GM23248 (cell line): Measurements from ENCODE around the gene SLC35C1.

ENCODE experiments used
- EZH2 ChIP-seq: fragments of 200-600 bp; sonication (generic); IDR thresholded peaks from 2 replicates; pipeline ENCODE4 v1.6.1; 2018; ENCODE audit warnings: antibody characterized with exemption, mild to moderate bottlenecking; ENCODE audit not compliant: insufficient read depth, poor library complexity, severe bottlenecking
- EZH2phosphoT487 ChIP-seq: fragments of 200-600 bp; sonication (generic); IDR thresholded peaks from 2 replicates; pipeline ENCODE4 v1.6.1; 2018; ENCODE audit warnings: antibody characterized with exemption, moderate library complexity, mild to moderate bottlenecking, low read depth; ENCODE audit not compliant: insufficient read depth

DNA sequence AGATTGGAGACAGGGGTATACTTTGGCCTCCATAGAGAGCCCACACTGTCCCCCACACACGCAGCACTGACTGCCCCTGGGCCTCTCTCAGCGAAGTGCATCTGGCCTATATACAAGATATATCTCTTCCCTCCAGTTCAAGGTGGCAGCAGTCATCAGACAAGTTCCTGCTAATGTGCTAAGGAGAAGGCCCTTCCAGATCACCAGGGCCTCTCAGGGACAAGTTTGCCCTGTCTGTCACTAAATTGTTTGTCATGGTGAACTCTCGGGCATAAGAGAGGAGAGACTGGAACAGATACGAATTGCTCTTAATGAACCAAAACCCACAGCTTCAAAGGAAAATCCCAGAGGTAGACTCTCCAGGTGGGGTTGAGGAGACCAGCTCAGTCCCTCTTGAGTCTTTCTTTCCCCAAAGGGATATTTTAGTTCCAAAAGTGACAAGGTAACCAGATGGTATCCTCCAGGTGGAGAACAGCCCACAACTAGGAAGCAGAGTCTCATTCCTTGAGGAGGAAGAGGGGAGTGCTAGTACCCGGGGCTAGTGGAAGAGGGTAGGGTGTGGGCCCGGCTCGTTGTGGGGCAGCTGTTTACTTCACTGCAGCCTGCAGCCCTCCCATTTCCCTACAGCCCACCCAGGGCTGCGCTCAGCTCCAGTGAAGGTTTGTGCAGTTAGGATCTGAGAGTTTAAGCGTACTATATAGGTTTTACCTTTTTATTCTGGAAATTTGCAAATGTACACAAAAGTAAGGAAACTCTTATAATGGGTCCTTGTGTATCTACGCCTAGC lies 2.2 kb upstream of the SLC35C1 start:
- TF ChIP-seq EZH2 (no peak), EZH2phosphoT487 (no peak)
